ENCODE measurements around the gene WBP1. TPM values are rescaled to one million over a fixed set of nuclear protein-coding genes. Genes with fewer than 3 reads are reported as not detected.
"Not testable (repeated sequence)": the region's sequence is repeated elsewhere in the genome, so short reads cannot be mapped to it uniquely, and the experiment has no call there.

Gene WBP1
- total RNA-seq, 1 experiment from 2014 or later: 37.9 TPM

- BruUV-seq (replicated peaks): no TSS peak
- CTCF ChIA-PET: interaction anchor here (0.6 kb wide), 1 partner anchor 132 kb away, joined by 3 read pairs; no protein-coding TSS in a partner anchor
These were observed 598 bp upstream of the WBP1 start for GRCh38 chr2:74457549-74458131.

GRCh38 chr2:74458938-74459363 is 713 bp downstream of the WBP1 start:
- H3K36me3 ChIP-seq (ENCODE audit: insufficient read depth, low read length, poor library complexity, severe bottlenecking): peaks cover 18% of the 10 kb centered on the region
- H3K27me3 ChIP-seq (replicated peaks; ENCODE audit: insufficient read depth, low read depth, low read length, poor library complexity): no peaks in the 10 kb centered on the region
- BruUV-seq (replicated peaks): no TSS peak
- H3K27ac ChIP-seq (ENCODE audit: low read depth, low read length, poor library complexity, severe bottlenecking): peak overlapping the region; percentile 61
- CTCF ChIA-PET: interaction anchor here (0.7 kb wide), 1 partner anchor 24 kb away, joined by 4 read pairs; the partner anchor contains the start of genes CCDC142 and TTC31
- H3K9me3 ChIP-seq (ENCODE audit: low read depth, low read length, poor library complexity, severe bottlenecking): no peaks in the 10 kb centered on the region
- intact Hi-C loops (cut with micrococcal nuclease; ENCODE audit: unreplicated experiment): no loop called here
- peak overlapping the region; percentile 92 for H3K4me3 ChIP-seq (ENCODE audit: low read depth, low read length, poor library complexity, severe bottlenecking)
- peaks cover 16% of the 10 kb centered on the region for H3K4me1 ChIP-seq (ENCODE audit: insufficient read depth, low read length, poor library complexity, severe bottlenecking)
- DNase-seq (ENCODE audit: low spot score): no peak
- POLR2A ChIA-PET (ENCODE audit: low non-redundant PET): no interaction called here
- TF ChIP-seq CTCF (conservative IDR thresholded peaks at IDR 0.05; ENCODE audit: low read depth, low read length) (no peak), EZH2 (IDR thresholded peaks at IDR 0.05; ENCODE audit: borderline replicate concordance, low read depth, low read length, poor library complexity, severe bottlenecking) (no peak)

More at GRCh38 chr2:74457549-74458131, 598 bp upstream of the WBP1 start:
- H3K27me3 ChIP-seq (replicated peaks; ENCODE audit: insufficient read depth, low read depth, low read length, poor library complexity): no peaks in the 10 kb centered on the region
- H3K4me1 ChIP-seq (ENCODE audit: insufficient read depth, low read length, poor library complexity, severe bottlenecking): peaks cover 16% of the 10 kb centered on the region
- DNase-seq (ENCODE audit: low spot score): peak; percentile 54
- TF ChIP-seq CTCF (conservative IDR thresholded peaks at IDR 0.05; ENCODE audit: low read depth, low read length) (no peak), EZH2 (IDR thresholded peaks at IDR 0.05; ENCODE audit: borderline replicate concordance, low read depth, low read length, poor library complexity, severe bottlenecking) (no peak)
- POLR2A ChIA-PET (ENCODE audit: low non-redundant PET): interaction anchor here (0.6 kb wide), 2 partner anchors 17 to 106 kb away, joined by 4 to 12 read pairs; no protein-coding TSS in a partner anchor
- peaks cover 11% of the 10 kb centered on the region for H3K36me3 ChIP-seq (ENCODE audit: insufficient read depth, low read length, poor library complexity, severe bottlenecking)
- peak overlapping the region; percentile 92 for H3K27ac ChIP-seq (ENCODE audit: low read depth, low read length, poor library complexity, severe bottlenecking)
- intact Hi-C loops (cut with micrococcal nuclease; ENCODE audit: unreplicated experiment): no loop called here
- H3K4me3 ChIP-seq (ENCODE audit: low read depth, low read length, poor library complexity, severe bottlenecking): peak overlapping the region; percentile 92
- no peaks in the 10 kb centered on the region for H3K9me3 ChIP-seq (ENCODE audit: low read depth, low read length, poor library complexity, severe bottlenecking)

GRCh38 chr2:74459503-74460118 is 1.4 kb downstream of the WBP1 start:
- BruUV-seq (replicated peaks); CTCF ChIA-PET; H3K27ac ChIP-seq (ENCODE audit: low read depth, low read length, poor library complexity, severe bottlenecking); intact Hi-C loops (cut with micrococcal nuclease; ENCODE audit: unreplicated experiment); DNase-seq (ENCODE audit: low spot score); H3K9me3 ChIP-seq (ENCODE audit: low read depth, low read length, poor library complexity, severe bottlenecking); POLR2A ChIA-PET (ENCODE audit: low non-redundant PET); H3K27me3 ChIP-seq (replicated peaks; ENCODE audit: insufficient read depth, low read depth, low read length, poor library complexity): not testable (repeated sequence)
- peak overlapping the region; percentile 92 for H3K4me3 ChIP-seq (ENCODE audit: low read depth, low read length, poor library complexity, severe bottlenecking)
- H3K36me3 ChIP-seq (ENCODE audit: insufficient read depth, low read length, poor library complexity, severe bottlenecking): peaks cover 18% of the 10 kb centered on the region
- peaks cover 21% of the 10 kb centered on the region for H3K4me1 ChIP-seq (ENCODE audit: insufficient read depth, low read length, poor library complexity, severe bottlenecking)

- POLR2A ChIA-PET (ENCODE audit: low non-redundant PET); intact Hi-C loops (cut with micrococcal nuclease; ENCODE audit: unreplicated experiment); DNase-seq (ENCODE audit: low spot score): not testable (repeated sequence)
These were observed 1.9 kb downstream of the WBP1 start for GRCh38 chr2:74460187-74460586.

More at GRCh38 chr2:74460187-74460586, 1.9 kb downstream of the WBP1 start:
- BruUV-seq (replicated peaks); CTCF ChIA-PET; H3K27ac ChIP-seq (ENCODE audit: low read depth, low read length, poor library complexity, severe bottlenecking); H3K4me3 ChIP-seq (ENCODE audit: low read depth, low read length, poor library complexity, severe bottlenecking); H3K27me3 ChIP-seq (replicated peaks; ENCODE audit: insufficient read depth, low read depth, low read length, poor library complexity); H3K9me3 ChIP-seq (ENCODE audit: low read depth, low read length, poor library complexity, severe bottlenecking): not testable (repeated sequence)
- Histone ChIP-seq H3K36me3 (ENCODE audit: insufficient read depth, low read length, poor library complexity, severe bottlenecking) (peaks cover 18% of the 10 kb centered on the region), H3K4me1 (ENCODE audit: insufficient read depth, low read length, poor library complexity, severe bottlenecking) (peaks cover 21% of the 10 kb centered on the region)

Measured in A673 (cell line).